Panc1 (cell line): ENCODE data around the gene SYCP2. TPM values are rescaled to one million over a fixed set of nuclear protein-coding genes. Genes with fewer than 3 reads are reported as not detected.
A peak's percentile ranks its signal among the peaks of the same experiment; 100 is the strongest.

ENCODE experiments used
- ATAC-seq: fragments of 200-7000 bp; cut with Tn5 transposase; 2 replicates; pipeline ENCODE4 v1.9.1; 2020; ENCODE audit warnings: mild to moderate bottlenecking, moderate library complexity
- BruUV-seq: library from RNA; stranded (reverse); fragments of 400-500 nt; replicated peaks from 2 replicates; lab custom pipeline; 2021; lab: Mats Ljungman, UMichigan
- CTCF ChIA-PET: fragments of 300-600 bp; sonication (Branson Sonifier 250); formaldehyde crosslinking; loops from one replicate; lab custom pipeline; 2022; ENCODE audit warnings: antibody characterized with exemption; lab: Charles Lee
- POLR2A ChIA-PET: fragments of 300-600 bp; sonication (Branson Sonifier 250); formaldehyde crosslinking; loops from one replicate; lab custom pipeline; 2022; ENCODE audit warnings: antibody characterized with exemption; lab: Charles Lee
- DNase-seq: peaks from one replicate; pipeline ENCODE4 v3.0.0-alpha.2; 2010; ENCODE audit warnings: low read depth, low spot score
- H3K27ac ChIP-seq: 2 replicates; pipeline ENCODE4 v1.5.1; 2011; ENCODE audit warnings: mild to moderate bottlenecking, low read length, inconsistent platforms
- H3K27me3 ChIP-seq: fragments of 200-500 bp; sonication (Bioruptor generic); 2 replicates; pipeline ENCODE4 v1.6.0; 2014; ENCODE audit warnings: low read length, inconsistent platforms; ENCODE audit not compliant: control insufficient read depth, insufficient read depth
- H3K36me3 ChIP-seq: fragments of 200-500 bp; sonication (Bioruptor generic); 2 replicates; pipeline ENCODE4 v1.5.1; 2014; ENCODE audit warnings: inconsistent platforms, mild to moderate bottlenecking, low read length, moderate library complexity; ENCODE audit not compliant: control insufficient read depth, insufficient read depth
- H3K4me1 ChIP-seq: 2 replicates; pipeline ENCODE4 v1.5.1; 2011; ENCODE audit warnings: inconsistent platforms, mild to moderate bottlenecking, low read length, moderate library complexity; ENCODE audit not compliant: control insufficient read depth, insufficient read depth
- H3K4me3 ChIP-seq, 2 experiments: 2 replicates each; pipeline ENCODE4 v1.5.1; 2011 to 2012; ENCODE audit warnings: low read depth in 2 of 2, low read length in 2 of 2, mild to moderate bottlenecking in 2 of 2, inconsistent platforms in 1 of 2, moderate library complexity in 1 of 2
- H3K9me3 ChIP-seq: fragments of 200-500 bp; sonication (Bioruptor generic); 2 replicates; pipeline ENCODE4 v1.5.1; 2014; ENCODE audit warnings: low read depth, mild to moderate bottlenecking, inconsistent platforms, low read length, moderate library complexity; ENCODE audit not compliant: control insufficient read depth, insufficient read depth
- CTCF ChIP-seq: fragments of 450-650 bp; IDR thresholded peaks from 2 replicates; pipeline ENCODE4 v1.5.1; 2017; ENCODE audit warnings: mild to moderate bottlenecking
- POLR2AphosphoS5 ChIP-seq: IDR thresholded peaks from 2 replicates; pipeline ENCODE4 v1.6.1; 2012; ENCODE audit warnings: mild to moderate bottlenecking, low read depth, low read length, moderate library complexity
- SIN3A ChIP-seq: IDR thresholded peaks from 2 replicates; pipeline ENCODE4 v1.6.1; 2012; ENCODE audit warnings: low read depth, mild to moderate bottlenecking, low read length, moderate library complexity, borderline replicate concordance; ENCODE audit not compliant: insufficient read depth
- TCF7L2 ChIP-seq: IDR thresholded peaks from 2 replicates; pipeline ENCODE4 v1.6.1; 2011; ENCODE audit warnings: mild to moderate bottlenecking, low read depth, low read length, inconsistent platforms
- in situ Hi-C: cut with HindIII; loops from 2 replicates; pipeline ENCODE4 v1.10.0; 2016; ENCODE audit warnings: low sequenced_read_pairs, low pct_unique_long_range_greater_than_20kb
- intact Hi-C: fragments of 100-400 bp; cut with micrococcal nuclease; formaldehyde crosslinking; loops from one replicate; pipeline ENCODE4 v1.10.0; 2022; ENCODE audit not compliant: unreplicated experiment
- total RNA-seq: library from RNA; stranded (reverse); gene quantifications from one replicate; pipeline ENCODE4 v1.2.1, GENCODE V29; 2021; ENCODE audit not compliant: unreplicated experiment
- TF ChIP-seq, protein P1 (sequence below), 2 experiments: IDR thresholded peaks; 2 replicates each; pipeline ENCODE4 v1.6.1; 2011 to 2012; ENCODE audit warnings: low read depth in 2 of 2, control low read depth in 1 of 2, low read length in 1 of 2, mild to moderate bottlenecking in 1 of 2, moderate library complexity in 1 of 2; ENCODE audit not compliant: insufficient read depth in 1 of 2

Gene SYCP2
- total RNA-seq, 1 experiment from 2014 or later, result 39.7 TPM

GRCh38 chr20:59845472-59845871 lies 88.0 kb downstream of the SYCP2 start:
- DNase-seq (peak; percentile 25), ATAC-seq (no peak)
- Histone ChIP-seq H3K4me3 (no peak overlapping the region), H3K9me3 (no peaks in the 10 kb centered on the region), H3K36me3 (peaks cover 4% of the 10 kb centered on the region; the same call in 1 of the 2 replicates), H3K4me1 (0 out of 2 replicates have a peak, but pooled peaks cover 3% of the 10 kb centered on the region), H3K27ac (no peak overlapping the region), H3K27me3 (no peaks in the 10 kb centered on the region)
- intact Hi-C loops (no loop called here), in situ Hi-C loops (no loop called here)
- ChIA-PET POLR2A (no interaction called here), CTCF (no interaction called here)
- no TSS peak for BruUV-seq
- TF ChIP-seq POLR2AphosphoS5, result no peak
- TF ChIP-seq TCF7L2, result no peak
- no peak for TF ChIP-seq CTCF
- TF ChIP-seq SIN3A, result no peak
- TF ChIP-seq, protein P1, sequence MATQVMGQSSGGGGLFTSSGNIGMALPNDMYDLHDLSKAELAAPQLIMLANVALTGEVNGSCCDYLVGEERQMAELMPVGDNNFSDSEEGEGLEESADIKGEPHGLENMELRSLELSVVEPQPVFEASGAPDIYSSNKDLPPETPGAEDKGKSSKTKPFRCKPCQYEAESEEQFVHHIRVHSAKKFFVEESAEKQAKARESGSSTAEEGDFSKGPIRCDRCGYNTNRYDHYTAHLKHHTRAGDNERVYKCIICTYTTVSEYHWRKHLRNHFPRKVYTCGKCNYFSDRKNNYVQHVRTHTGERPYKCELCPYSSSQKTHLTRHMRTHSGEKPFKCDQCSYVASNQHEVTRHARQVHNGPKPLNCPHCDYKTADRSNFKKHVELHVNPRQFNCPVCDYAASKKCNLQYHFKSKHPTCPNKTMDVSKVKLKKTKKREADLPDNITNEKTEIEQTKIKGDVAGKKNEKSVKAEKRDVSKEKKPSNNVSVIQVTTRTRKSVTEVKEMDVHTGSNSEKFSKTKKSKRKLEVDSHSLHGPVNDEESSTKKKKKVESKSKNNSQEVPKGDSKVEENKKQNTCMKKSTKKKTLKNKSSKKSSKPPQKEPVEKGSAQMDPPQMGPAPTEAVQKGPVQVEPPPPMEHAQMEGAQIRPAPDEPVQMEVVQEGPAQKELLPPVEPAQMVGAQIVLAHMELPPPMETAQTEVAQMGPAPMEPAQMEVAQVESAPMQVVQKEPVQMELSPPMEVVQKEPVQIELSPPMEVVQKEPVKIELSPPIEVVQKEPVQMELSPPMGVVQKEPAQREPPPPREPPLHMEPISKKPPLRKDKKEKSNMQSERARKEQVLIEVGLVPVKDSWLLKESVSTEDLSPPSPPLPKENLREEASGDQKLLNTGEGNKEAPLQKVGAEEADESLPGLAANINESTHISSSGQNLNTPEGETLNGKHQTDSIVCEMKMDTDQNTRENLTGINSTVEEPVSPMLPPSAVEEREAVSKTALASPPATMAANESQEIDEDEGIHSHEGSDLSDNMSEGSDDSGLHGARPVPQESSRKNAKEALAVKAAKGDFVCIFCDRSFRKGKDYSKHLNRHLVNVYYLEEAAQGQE (IDR thresholded peaks at IDR 0.05; ENCODE audit: insufficient read depth in 1 of 2, low read depth in 2 of 2, low read length in 1 of 2), result no peak

- H3K4me1 ChIP-seq, result no peaks in the 10 kb centered on the region; the same call in 1 of the 2 replicates
- ATAC-seq, result no peak
Measured at GRCh38 chr20:59839400-59839799, 94.0 kb downstream of the SYCP2 start.

More at GRCh38 chr20:59839400-59839799, 94.0 kb downstream of the SYCP2 start:
- CTCF ChIA-PET, result interaction anchor here (0.7 kb wide), 1 partner anchor 274 kb away, joined by 7 read pairs; no protein-coding TSS in a partner anchor
- in situ Hi-C loops (no loop called here), intact Hi-C loops (no loop called here)
- DNase-seq, result no peak
- no peaks in the 10 kb centered on the region for H3K27me3 ChIP-seq
- H3K9me3 ChIP-seq, result no peaks in the 10 kb centered on the region
- POLR2A ChIA-PET, result no interaction called here
- BruUV-seq, result no TSS peak
- no peak for TF ChIP-seq POLR2AphosphoS5
- TF ChIP-seq, protein P1 (IDR thresholded peaks at IDR 0.05; ENCODE audit: insufficient read depth in 1 of 2, low read depth in 2 of 2, low read length in 1 of 2), result no peak
- TF ChIP-seq TCF7L2, result no peak
- no peak for TF ChIP-seq SIN3A
- no peak for TF ChIP-seq CTCF
- no peak overlapping the region for H3K27ac ChIP-seq
- H3K4me3 ChIP-seq, result no peak overlapping the region
- no peaks in the 10 kb centered on the region for H3K36me3 ChIP-seq
